HG03460 (cell line): Measurements from ENCODE around the gene SPTBN1.
"Not testable (repeated sequence)": the region's sequence is repeated elsewhere in the genome, so short reads cannot be mapped to it uniquely, and the experiment has no call there.

ENCODE experiments used
- ATAC-seq: cut with Tn5 transposase; IDR thresholded peaks from one replicate; pipeline ENCODE4 v1.9.1; 2021; ENCODE audit not compliant: unreplicated experiment

The SPTBN1 gene

GRCh38 chr2:54524226-54524991 lies 68.3 kb downstream of the SPTBN1 start:
- peak; percentile 72 for ATAC-seq

GRCh38 chr2:54525321-54525720 lies 69.2 kb downstream of the SPTBN1 start:
- no peak for ATAC-seq

- ATAC-seq: no peak
Measured at GRCh38 chr2:54526226-54526879, 70.2 kb downstream of the SPTBN1 start.

- no peak for ATAC-seq
Measured at GRCh38 chr2:54528311-54528955, 72.3 kb downstream of the SPTBN1 start.

- not testable (repeated sequence) for ATAC-seq
Measured at GRCh38 chr2:54529518-54529917, 73.4 kb downstream of the SPTBN1 start.

- no peak for ATAC-seq
Measured at GRCh38 chr2:54529935-54530334, 73.8 kb downstream of the SPTBN1 start.

GRCh38 chr2:54531558-54531957 lies 75.4 kb downstream of the SPTBN1 start:
- no peak for ATAC-seq

- no peak for ATAC-seq
Measured at GRCh38 chr2:54534221-54534620, 78.1 kb downstream of the SPTBN1 start.

GRCh38 chr2:54534625-54535024 lies 78.5 kb downstream of the SPTBN1 start:
- ATAC-seq: no peak

GRCh38 chr2:54535599-54536195 lies 79.6 kb downstream of the SPTBN1 start:
- no peak for ATAC-seq

GRCh38 chr2:54536720-54537119 lies 80.6 kb downstream of the SPTBN1 start:
- ATAC-seq: no peak

GRCh38 chr2:54538537-54538936 lies 82.4 kb downstream of the SPTBN1 start:
- no peak for ATAC-seq

GRCh38 chr2:54539683-54540082 lies 83.6 kb downstream of the SPTBN1 start:
- ATAC-seq: no peak

- ATAC-seq: no peak
Measured at GRCh38 chr2:54540194-54540593, 84.1 kb downstream of the SPTBN1 start.

GRCh38 chr2:54541995-54542394 lies 85.9 kb downstream of the SPTBN1 start:
- no peak for ATAC-seq

- ATAC-seq: no peak
Measured at GRCh38 chr2:54543733-54544396, 87.7 kb downstream of the SPTBN1 start.

- ATAC-seq: peak; percentile 72
Measured at GRCh38 chr2:54545702-54546450, 89.7 kb downstream of the SPTBN1 start.

GRCh38 chr2:54546518-54546917 lies 90.4 kb downstream of the SPTBN1 start:
- no peak for ATAC-seq

GRCh38 chr2:54546923-54547720 lies 91.0 kb downstream of the SPTBN1 start:
- ATAC-seq: peak; percentile 52

- ATAC-seq: no peak
Measured at GRCh38 chr2:54549430-54549829, 93.3 kb downstream of the SPTBN1 start.
